LNCAP (cell line): ENCODE results near the gene SDC1.

Source experiments
- CTCF ChIP-seq: fragments of 450-650 bp; IDR thresholded peaks from 2 replicates; pipeline ENCODE4 v1.5.1; 2017; ENCODE audit warnings: mild to moderate bottlenecking

SDC1 gene

GRCh38 chr2:20150806-20151571 is 73.9 kb downstream of the SDC1 start:
- no peak for TF ChIP-seq CTCF
